Adrenal gland (tissue), 5 donors: ENCODE measurements around the gene TPH2.

Experiments
- POLR2A ChIP-seq, 2 donors: fragments of 450-650 bp; IDR thresholded peaks; one replicate each; pipeline ENCODE4 v1.6.1; 2017; ENCODE audit warnings: antibody characterized with exemption in 2 of 2, mild to moderate bottlenecking in 2 of 2, moderate library complexity in 1 of 2
- TF ChIP-seq, protein P1 (sequence below), 6 experiments: fragments of 450-650 bp in 4 of 6; fragments of 200-600 bp in 2 of 6; sonication (generic) in 1 of 6; IDR thresholded peaks; 1 replicate in 5 of 6; 2 replicates in 1 of 6; pipeline versions ENCODE4 v1.5.1 to v1.8.0; 2016 to 2021; ENCODE audit warnings: antibody characterized with exemption in 6 of 6, mild to moderate bottlenecking in 2 of 6, moderate library complexity in 1 of 6
- donor health status: DM: no; HTN: no; CAD: no.

DNA sequence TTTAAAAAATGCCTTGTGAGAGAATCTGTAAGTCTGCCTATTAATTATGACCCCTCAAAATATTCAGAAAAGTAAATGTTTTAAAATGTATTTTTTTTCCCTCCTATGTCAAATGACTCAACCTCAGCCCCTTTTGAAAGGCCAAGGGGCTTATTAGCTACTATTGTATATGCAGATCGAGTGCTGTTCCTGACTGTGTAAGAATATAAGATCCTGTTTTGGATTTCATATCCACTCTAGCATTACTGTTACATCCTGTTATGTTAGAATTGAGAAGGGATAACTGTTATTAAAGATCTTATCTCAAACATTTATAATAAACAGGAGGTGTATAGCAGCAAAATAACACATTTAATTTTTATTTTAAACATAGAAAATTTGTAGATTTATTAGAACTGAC, 46.6 kb upstream of the TPH2 start:
- TF ChIP-seq, protein P1, sequence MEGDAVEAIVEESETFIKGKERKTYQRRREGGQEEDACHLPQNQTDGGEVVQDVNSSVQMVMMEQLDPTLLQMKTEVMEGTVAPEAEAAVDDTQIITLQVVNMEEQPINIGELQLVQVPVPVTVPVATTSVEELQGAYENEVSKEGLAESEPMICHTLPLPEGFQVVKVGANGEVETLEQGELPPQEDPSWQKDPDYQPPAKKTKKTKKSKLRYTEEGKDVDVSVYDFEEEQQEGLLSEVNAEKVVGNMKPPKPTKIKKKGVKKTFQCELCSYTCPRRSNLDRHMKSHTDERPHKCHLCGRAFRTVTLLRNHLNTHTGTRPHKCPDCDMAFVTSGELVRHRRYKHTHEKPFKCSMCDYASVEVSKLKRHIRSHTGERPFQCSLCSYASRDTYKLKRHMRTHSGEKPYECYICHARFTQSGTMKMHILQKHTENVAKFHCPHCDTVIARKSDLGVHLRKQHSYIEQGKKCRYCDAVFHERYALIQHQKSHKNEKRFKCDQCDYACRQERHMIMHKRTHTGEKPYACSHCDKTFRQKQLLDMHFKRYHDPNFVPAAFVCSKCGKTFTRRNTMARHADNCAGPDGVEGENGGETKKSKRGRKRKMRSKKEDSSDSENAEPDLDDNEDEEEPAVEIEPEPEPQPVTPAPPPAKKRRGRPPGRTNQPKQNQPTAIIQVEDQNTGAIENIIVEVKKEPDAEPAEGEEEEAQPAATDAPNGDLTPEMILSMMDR (IDR thresholded peaks at IDR 0.05) = no peak
- TF ChIP-seq POLR2A (IDR thresholded peaks at IDR 0.05) = no peak
